Activated effector memory CD4-positive, alpha-beta T cell treated with anti-CD3 and anti-CD28 coated beads, Interleukin-2, amount 50 U/mL, for 16 hours (primary cell): ENCODE results near the gene CKM.
"Not testable (repeated sequence)": the region's sequence is repeated elsewhere in the genome, so short reads cannot be mapped to it uniquely, and the experiment has no call there.

Experiments used
- DNase-seq: peaks from one replicate; pipeline ENCODE4 v3.0.0-alpha.2; 2020

Gene CKM

GRCh38 chr19:45314708-45315245 lies 7.9 kb downstream of the CKM start:
- DNase-seq = no peak

GRCh38 chr19:45312285-45312684 lies 10.4 kb downstream of the CKM start:
- not testable (repeated sequence) for DNase-seq

- no peak for DNase-seq
Measured at GRCh38 chr19:45311621-45312020, 11.1 kb downstream of the CKM start.

GRCh38 chr19:45309322-45309721 lies 13.4 kb downstream of the CKM start:
- DNase-seq = not testable (repeated sequence)

- DNase-seq = no peak
Measured at GRCh38 chr19:45307361-45307760, 15.3 kb downstream of the CKM start.

DNA sequence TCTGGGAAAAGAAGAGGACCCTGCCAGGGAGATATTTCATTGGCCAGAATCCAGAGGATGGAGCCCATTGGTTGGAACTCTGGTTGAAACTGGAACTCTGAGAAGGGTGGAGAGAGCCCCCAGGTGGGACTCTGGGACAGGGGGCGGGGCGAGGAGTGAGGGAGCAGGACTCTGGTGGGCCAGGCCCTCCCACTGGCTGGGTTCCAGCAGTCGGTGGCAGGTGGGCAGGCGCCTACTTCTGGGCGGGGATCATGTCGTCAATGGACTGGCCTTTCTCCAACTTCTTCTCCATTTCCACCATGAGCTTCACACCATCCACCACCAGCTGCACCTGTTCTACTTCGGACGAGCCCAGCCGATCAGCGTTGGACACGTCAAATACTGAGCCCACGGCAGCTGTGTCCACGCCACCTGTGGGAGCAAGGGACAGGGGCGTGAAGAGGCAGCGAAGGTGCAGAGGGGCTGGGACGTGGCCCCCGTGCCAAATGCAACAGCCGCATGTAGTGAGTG lies 16.1 kb downstream of the CKM start:
- DNase-seq = no peak

DNA sequence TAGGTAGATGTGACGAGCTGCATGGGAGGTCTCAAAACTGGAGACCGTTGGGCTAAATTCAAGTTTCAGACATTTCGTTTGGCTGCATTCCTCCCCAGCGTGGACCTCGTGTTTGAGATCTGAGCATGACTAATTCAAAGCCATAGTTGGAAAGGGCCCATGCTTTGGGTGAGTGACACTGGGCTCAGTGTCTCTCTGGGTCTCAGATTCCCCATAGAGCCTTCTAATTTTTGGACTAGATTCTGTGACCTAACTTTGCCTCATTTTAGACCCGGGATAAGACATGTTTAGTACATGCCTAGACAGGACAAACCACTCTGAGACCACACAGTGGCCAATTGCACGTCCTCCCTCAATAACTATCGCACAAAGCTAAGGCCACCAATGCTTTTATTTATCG lies 16.6 kb downstream of the CKM start:
- DNase-seq = no peak

DNA sequence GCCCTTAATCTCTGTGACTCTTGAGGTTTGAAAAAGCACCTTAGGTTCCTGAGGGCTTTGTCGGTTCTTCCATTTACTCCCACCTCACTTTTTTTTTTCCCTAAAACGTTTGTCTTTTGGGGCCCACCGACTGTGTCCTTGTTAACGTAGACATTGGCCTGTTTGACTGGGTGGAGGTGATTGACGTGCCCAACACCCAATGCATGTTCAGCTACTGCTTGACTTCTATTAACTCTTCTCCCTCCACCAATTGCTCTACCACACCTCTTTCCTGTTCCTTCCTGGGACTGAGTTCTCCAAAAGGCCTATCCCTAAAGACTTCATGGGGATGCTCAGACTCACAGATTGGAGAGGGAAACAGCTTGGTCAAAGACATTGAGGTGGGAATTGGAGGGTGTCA lies 17.3 kb downstream of the CKM start:
- DNase-seq = no peak

GRCh38 chr19:45305007-45305406 lies 17.7 kb downstream of the CKM start:
- no peak for DNase-seq

DNA sequence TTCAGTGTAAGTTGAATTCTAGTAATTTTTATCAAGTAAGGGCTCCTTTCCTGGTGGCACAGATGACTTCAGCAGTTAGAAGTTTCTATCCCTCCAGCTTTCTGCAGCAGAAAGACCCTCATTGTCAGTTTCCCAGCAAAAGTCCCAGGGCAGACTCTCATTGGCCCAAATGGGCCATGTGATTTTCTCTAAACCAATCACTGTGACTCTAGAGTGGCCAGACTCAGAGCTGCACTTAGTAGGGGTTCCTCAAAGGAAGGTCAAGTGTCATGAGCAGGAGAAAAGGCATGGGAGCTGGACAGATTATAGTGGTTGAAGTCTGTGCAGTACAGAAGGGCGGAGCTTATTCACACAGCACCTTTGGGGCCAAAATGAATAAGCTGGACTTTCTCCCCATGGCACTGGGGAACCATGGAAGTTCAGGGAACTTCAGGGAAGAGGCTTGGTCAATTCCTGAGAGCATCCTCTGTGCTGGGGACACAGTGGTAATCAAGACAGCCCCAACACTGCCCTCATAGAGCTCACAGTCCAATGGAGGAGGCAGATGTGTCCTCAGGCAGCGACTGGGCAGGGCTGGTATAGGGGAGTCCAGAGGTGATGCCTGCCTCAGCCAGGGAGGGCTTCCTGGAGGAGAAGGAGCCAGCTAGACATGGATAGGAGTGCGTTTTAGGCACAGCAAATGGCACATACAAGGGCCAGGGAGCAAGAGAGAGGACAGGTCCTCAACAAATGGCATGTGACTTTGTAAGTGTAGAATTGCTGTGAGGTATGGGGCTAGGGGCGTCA lies 18.3 kb downstream of the CKM start:
- no peak for DNase-seq

DNA sequence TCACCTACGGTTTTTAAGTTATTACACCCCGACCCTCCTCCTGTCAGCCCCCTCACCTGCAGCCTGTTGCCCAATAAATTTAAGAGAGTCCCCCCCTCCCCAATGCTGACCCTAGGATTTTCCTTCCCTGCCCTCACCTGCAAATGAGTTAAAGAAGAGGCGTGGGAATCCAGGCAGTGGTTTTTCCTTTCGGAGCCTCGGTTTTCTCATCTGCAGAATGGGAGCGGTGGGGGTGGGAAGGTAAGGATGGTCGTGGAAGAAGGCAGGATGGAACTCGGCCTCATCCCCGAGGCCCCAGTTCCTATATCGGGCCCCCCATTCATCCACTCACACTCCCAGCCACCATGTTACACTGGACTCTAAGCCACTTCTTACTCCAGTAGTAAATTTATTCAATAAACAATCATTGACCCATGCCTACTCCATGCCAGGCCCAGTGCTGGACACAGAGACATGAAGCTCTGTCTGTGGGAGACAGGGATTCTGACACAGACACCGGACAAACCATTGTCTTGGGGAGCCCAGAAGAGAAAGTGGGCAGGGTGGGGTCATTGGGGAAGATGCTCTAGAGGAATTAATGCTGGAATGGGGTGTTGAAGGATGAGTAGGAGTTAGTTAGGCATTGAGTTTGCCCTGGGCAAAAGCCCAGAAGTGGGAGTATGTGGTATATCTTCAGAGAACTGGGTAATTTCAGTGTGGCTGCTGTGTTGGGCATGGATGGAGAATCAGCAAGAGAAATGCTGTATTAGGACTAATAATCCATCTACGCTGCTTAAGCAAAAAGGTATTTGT lies 19.2 kb downstream of the CKM start:
- no peak for DNase-seq

GRCh38 chr19:45302416-45302815 lies 20.3 kb downstream of the CKM start:
- no peak for DNase-seq

DNA sequence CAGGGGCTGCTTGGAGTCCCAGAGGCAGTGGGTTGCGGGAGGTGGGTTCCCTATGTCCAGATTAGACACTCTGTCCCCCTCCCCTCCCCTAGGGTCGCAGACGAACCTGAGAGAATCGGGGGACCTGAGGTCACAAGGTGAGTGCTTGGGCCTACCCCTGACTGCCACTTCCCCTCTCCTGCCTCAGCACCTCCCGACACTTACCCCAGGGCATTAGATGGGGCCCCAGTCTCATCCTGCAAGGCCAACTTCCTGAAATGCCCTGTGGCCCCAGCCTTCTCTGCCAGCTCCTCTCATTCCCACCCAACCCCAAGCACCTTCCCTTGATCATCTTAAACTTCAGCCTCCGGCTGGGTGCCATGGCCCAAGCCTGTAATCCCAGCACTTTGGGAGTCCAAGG lies 23.0 kb downstream of the CKM start:
- DNase-seq = no peak

DNA sequence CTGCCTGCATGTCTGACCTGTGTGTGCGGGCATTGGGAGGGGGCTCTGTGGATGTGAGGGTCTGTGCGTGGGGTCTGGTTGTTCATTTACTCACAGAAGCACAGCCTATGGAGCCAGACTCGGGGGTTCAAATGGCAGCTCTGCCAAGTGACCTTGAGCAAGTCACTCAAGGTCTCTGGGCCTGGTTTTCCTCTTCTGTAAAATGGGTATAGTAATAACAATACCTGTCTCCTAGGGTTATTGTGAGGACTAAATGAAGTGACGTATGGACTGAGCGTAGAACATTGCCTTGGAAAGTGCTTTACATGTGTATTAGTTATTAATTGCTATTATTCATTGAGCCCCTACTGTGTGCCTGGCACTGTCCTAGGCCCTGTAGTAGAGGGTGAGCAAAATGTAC lies 24.4 kb downstream of the CKM start:
- no peak for DNase-seq

DNA sequence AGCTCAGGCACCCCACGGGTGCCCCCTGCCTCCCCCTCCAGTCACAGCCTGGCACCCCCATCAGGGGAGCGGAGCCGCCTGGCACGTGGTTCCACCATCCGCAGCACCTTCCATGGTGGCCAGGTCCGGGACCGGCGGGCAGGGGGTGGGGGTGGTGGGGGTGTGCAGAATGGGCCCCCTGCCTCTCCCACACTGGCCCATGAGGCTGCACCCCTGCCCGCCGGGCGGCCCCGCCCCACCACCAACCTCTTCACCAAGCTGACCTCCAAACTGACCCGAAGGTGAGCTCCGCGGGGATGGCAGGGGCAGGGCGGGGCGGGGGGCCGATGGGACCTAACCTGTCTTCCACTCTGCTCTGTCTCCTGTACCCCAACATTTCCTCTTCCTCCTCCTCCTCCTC lies 25.0 kb downstream of the CKM start:
- DNase-seq = no peak

- DNase-seq = no peak
Measured at GRCh38 chr19:45296355-45296754, 26.3 kb downstream of the CKM start.

- DNase-seq = no peak
Measured at GRCh38 chr19:45295873-45296272, 26.8 kb downstream of the CKM start.

- DNase-seq = no peak
Measured at GRCh38 chr19:45294291-45295029, 28.2 kb downstream of the CKM start.

DNA sequence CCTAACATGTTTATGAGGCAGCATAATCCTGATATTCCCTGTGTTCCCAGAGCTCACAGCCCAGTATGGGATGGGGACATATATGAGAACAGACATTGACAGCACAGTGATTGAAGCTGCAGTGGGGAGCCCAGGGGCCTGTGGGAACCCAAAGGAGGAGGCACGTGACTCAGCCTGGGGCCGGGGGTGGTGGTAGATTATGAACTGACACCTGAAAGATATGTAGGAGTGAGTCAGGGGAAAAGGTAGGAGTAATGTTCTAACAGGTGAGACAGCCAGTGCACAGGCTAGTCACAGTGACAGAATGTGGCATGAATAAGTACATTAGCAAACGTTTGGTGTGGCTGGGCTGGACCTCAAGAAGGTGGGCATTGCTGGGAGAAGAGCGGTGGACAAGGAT lies 29.0 kb downstream of the CKM start:
- DNase-seq = peak; percentile 65

DNA sequence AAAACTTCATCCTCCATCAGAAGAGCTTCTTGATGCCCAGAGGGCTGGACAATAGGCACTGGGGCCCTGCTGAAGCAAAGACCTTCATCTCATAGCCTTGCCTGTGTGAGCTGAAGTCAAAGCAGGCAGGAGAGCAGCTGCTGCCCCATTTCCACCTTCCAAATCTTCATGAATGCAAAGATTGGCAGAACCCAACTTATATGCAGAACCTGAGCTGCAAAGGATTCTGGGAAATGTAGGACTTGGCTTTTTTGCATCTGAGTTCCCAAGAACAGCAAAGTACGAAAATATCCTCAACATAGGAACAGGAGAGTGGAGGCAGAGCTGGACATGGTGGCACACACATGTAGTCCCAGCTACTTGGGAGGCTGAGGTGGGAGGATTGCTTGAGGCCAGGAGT lies 30.8 kb downstream of the CKM start:
- DNase-seq = no peak

GRCh38 chr19:45290381-45290931 lies 32.2 kb downstream of the CKM start:
- DNase-seq = no peak

- no peak for DNase-seq
Measured at GRCh38 chr19:45283443-45284033, 39.1 kb downstream of the CKM start.
